Midbrain (tissue), 1 donor: ENCODE measurements around the gene NUBP2.
A peak's percentile ranks its signal among the peaks of the same experiment; 100 is the strongest.

Experiments
- DNase-seq: peaks from one replicate; lab custom pipeline; 2025; lab: John Stamatoyannopoulos, UW

Gene NUBP2

GRCh38 chr16:1809281-1809801 is 26.6 kb downstream of the NUBP2 start:
- DNase-seq, result no peak

DNA sequence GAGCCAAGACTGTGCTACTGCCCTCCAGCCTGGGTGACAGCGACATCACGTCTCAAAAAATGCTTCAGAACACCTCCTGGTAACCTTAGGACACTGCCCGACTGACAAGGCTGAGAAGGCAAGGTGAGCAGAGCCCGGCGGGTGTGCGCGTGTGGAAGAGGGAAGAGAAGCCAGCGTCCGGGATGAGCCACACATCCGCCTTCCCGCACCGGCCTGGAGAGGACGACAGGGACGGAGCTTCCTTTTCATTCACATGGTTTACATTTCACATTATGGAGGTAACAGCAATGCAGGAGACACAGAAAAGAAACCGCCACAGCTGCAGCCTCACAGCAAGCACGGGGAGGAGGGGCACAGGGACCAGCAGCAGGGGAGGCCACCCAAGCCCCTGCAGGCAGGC is 27.3 kb downstream of the NUBP2 start:
- DNase-seq, result no peak

DNA sequence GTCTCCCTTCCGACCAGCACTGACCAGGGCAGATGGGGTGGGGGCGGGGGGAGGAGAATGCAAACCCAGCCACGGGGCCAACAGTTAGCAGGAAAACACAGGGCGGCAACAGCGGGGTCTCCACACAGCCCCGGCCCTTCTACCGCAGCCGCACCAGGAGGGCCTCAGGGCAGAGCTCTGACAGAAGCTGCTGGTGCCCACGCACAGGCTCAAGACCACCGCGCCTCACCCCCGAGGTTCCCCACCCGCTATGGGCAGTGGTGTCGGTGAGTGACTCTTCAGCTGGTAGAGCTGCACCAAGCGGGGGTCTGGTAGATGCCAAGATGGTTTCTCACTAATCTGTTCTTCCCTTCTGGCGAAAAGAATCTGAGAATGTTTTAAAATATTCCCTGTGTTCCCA is 27.8 kb downstream of the NUBP2 start:
- no peak for DNase-seq

DNA sequence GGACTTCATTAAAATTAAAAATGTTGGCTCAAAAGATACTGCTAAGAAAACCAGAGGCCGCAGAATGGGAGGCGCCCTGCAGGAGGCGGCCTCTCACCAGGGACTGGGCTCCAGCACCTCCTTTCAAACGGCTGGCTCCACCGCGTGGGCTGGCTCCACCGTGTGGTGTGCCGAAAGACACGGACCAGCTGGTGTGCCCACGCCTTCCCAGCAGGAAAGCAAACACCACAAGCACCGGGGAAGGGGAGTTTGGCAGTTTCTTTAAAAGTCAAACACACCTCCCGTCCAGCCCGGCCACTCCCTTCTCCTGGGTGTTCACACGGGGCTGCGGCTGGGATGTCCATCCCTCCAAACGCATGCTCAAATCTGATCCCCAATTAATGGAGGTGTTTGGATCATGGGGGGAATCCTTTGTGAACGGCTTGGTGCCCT is 30.0 kb downstream of the NUBP2 start:
- peak; percentile 0 for DNase-seq

DNA sequence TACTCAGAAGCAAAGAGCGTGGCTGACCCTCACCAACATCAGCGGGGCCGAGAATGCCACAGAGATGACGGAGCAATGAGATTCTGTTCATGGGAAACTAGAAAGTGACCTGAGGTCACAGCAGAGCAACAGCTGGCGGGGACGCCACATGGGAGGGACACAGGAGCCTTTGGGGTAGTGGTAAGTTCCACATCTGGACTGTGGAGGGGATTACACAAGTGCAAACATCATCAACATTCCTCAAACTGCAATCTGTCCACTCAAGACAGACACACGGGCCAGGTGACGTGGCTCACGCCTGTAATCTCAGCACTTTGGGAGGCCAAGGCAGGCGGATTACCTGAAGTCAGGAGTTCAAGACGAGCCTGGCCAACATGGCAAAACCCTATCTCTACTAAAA is 32.7 kb downstream of the NUBP2 start:
- DNase-seq, result no peak

DNA sequence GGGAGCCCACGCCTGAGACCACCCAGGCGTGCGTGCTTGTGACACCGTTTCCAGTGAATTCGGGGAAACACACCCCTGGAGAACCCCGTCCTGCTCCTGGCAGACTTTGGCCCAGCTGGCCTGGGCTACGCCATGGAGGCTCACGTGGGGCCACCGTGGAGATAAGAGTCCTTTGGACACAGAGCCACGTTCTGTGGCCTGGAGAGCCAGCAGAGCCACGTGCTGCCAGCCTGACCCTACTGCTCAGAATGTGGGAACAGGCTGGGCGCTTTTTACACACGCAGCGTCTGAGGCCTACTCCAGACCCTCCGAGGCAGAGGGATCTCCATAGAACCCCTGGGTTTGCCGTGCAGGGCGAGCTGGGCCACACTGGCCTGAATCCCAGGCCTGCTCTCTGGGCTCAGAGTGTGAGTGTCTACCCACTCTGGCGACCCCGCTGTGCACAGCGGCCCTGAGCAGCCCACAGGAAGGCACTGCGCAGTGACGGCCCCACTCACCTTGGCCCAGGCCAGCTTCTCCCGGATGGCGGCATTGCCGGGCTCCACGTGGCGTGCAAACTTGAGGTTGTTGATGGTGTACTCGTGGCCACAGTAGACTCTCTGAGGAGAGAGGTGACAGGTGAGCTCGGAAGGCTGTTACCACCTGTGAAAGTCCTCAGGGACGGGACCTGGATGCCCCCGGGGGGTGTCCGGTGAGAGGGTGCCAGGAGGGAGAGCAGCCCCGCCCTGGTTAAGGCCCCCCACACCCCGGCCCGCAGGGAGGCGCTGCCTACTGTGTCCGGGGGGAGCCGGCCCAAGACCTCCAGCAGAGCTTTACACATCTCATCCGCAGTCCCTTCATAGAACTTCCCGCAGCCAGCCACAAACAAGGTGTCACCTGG is 33.9 kb downstream of the NUBP2 start:
- no peak for DNase-seq

- no peak for DNase-seq
These were observed 34.5 kb downstream of the NUBP2 start for GRCh38 chr16:1817276-1817589.

GRCh38 chr16:1817716-1818115 is 35.0 kb downstream of the NUBP2 start:
- DNase-seq, result no peak

DNA sequence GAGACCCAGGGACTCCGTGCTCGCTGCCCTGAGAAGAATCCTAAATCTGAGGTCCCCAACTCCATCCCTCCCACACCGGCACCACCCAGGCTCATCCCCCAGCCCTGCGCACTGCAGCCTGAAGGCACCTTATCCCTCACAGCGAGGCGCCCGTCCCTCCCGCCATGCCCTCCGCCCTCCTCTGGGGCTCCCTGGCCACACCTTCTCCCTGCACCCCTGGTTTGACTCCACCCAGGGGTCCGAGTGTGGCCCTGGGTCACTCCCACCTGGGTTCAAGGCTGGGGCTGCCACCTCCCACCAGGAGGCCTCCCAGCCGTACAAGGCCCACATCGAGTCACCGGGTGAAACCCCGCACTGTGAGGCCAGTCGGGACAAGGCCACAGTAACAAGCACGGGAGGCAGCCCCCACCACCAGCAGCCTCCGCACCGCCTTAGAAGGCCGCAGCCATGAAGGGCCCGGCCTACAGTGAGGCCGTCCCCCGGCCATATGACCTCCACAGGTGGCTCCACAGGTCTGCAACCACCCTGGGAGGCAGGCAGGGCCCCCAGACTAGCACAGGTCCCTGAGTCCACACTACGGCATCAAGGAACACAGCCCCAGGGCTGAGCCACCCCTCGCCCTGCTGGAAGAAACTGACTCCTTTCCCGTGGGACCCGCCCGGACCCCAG is 35.6 kb downstream of the NUBP2 start:
- no peak for DNase-seq

GRCh38 chr16:1818873-1819525 is 36.2 kb downstream of the NUBP2 start:
- no peak for DNase-seq

DNA sequence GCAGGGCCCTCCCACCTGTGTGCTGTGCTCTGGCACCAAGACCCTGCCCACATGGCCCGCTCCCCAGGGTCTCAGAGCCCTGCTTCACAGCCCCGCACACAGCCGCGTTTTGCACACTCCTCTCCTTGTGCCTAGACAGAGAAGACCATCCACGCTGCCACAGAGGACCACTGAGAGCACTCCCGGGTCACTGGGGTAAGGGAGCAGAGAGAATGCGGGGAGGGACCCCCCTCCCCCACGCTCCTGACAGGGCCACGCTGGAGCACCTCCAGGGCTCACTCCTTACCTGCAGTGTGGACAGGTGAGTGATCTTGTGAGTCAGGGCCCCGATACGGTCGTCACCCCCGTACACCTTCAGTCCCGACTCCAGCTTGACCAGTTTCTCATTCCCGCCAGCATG is 36.9 kb downstream of the NUBP2 start:
- no peak for DNase-seq

GRCh38 chr16:1820096-1820945 is 37.6 kb downstream of the NUBP2 start:
- no peak for DNase-seq

GRCh38 chr16:1820946-1821290 is 38.2 kb downstream of the NUBP2 start:
- no peak for DNase-seq

DNA sequence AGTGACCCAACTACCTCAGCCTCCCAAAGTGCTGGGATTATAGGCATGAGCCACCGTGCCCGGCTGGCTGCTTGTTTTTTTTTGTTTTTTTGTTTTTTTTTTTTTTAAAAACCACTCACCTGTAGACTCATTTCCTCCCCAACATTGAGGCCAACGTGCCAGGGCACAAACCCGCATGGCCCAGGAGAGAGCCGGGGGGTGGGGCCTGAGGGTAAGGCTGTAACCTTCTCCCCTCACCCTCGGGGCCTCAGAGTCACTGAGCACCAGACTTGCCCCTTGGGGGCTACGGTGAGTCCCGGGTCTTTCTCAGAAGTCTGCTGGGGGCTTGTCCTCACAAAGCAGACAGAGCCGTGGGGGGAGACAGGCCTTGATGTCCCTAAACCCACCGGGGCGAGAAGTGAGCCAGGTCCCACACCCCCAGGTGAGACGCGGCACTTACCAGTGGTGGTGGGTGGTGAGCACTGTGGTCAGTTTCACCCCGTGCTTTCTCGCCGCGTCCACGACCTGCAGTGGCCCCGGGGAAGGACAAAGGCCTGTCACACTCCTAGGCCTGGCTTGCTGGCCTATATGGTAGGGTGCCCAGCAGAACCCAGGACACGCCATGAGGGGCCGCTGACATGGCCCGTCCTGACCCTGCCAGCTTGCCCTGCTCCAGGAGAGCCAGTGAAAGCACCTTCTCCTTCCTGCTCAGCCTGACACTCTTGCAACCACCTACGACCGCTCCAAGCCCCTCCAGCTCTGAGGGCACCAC is 39.3 kb downstream of the NUBP2 start:
- no peak for DNase-seq

DNA sequence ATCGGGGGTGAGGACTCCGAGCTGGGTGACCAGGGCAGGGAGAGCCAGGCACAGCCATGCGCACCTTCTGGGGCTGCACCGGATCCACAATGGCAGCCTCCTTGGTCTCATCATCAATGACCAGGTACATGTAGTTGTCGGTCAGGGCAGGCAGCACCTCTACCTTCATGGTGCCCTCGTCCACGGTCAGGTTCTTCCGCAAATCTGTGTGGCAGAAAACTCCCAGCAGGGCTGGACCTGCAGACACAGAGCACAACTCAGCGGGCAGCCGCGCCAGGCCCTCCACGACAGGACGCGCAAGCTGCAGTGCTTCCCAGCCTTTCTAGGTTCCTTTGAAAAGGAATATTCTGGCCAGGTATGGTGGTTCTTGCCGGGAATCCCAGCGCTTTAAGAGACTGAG is 40.0 kb downstream of the NUBP2 start:
- DNase-seq, result no peak

- DNase-seq, result peak; percentile 1
These were observed 41.1 kb downstream of the NUBP2 start for GRCh38 chr16:1823821-1824220.

- DNase-seq, result no peak
These were observed 42.7 kb downstream of the NUBP2 start for GRCh38 chr16:1825381-1825863.

GRCh38 chr16:1825864-1826690 is 43.3 kb downstream of the NUBP2 start:
- peak; percentile 9 for DNase-seq

GRCh38 chr16:1826691-1827573 is 44.2 kb downstream of the NUBP2 start, which contains the start of the genes FAHD1 and HAGH:
FAHD1 (plus strand) TSS chr16:1827206; CDS start chr16:1827239, 33 bp downstream.
HAGH (minus strand) TSS chr16:1826825; CDS start chr16:1826787, 38 bp downstream.
- peak; percentile 95 for DNase-seq
